HEK293 (cell line): ENCODE measurements around the gene ATXN10.
A peak's percentile ranks its signal among the peaks of the same experiment; 100 is the strongest.

Source experiments
- CTCF ChIA-PET: fragments of 350-600 bp; formaldehyde crosslinking; extraction: SDS; loops from one replicate; lab custom pipeline; 2021; ENCODE audit warnings: antibody characterized with exemption; lab: Yijun Ruan, JAX
- POLR2A ChIA-PET: fragments of 300-600 bp; formaldehyde crosslinking; extraction: SDS; loops from one replicate; lab custom pipeline; 2020; ENCODE audit warnings: antibody characterized with exemption, inconsistent platforms; lab: Yijun Ruan, JAX
- H3K27ac ChIP-seq: fragments of 200-500 bp; sonication (Bioruptor generic); 2 replicates; pipeline ENCODE4 v1.5.1; 2014; ENCODE audit warnings: low read depth, low read length, control low read depth, inconsistent platforms; ENCODE audit errors: extremely low read depth
- H3K36me3 ChIP-seq, 2 experiments: fragments of 200-500 bp in 1 of 2; sonication (Bioruptor generic) in 1 of 2; 1 replicate in 1 of 2; 2 replicates in 1 of 2; pipeline ENCODE4 v1.5.1; 2014 to 2017; ENCODE audit warnings: inconsistent platforms in 2 of 2, low read length in 2 of 2; ENCODE audit not compliant: control insufficient read depth in 2 of 2, insufficient read depth in 1 of 2
- H3K4me1 ChIP-seq: fragments of 200-500 bp; sonication (Bioruptor generic); 2 replicates; pipeline ENCODE4 v1.5.1; 2014; ENCODE audit warnings: mild to moderate bottlenecking, low read length, inconsistent platforms; ENCODE audit not compliant: control insufficient read depth, insufficient read depth
- H3K4me3 ChIP-seq: 2 replicates; pipeline ENCODE4 v1.5.1; 2011; ENCODE audit warnings: low read depth, mild to moderate bottlenecking, control low read depth, low read length, moderate library complexity
- H3K9me3 ChIP-seq: fragments of 200-500 bp; sonication (Bioruptor generic); 2 replicates; pipeline ENCODE4 v1.5.1; 2014; ENCODE audit warnings: low read depth, low read length, inconsistent platforms; ENCODE audit not compliant: control insufficient read depth, insufficient read depth
- FEZF1 ChIP-seq: fragments of 450-650 bp; formaldehyde crosslinking; IDR thresholded peaks from 2 replicates; pipeline ENCODE4 v1.5.1; 2016; ENCODE audit warnings: missing biosample characterization, missing genetic modification characterization
- HOXC10 ChIP-seq: sonication (generic); formaldehyde crosslinking; IDR thresholded peaks from 2 replicates; pipeline ENCODE4 v1.8.1; 2023; ENCODE audit warnings: mild to moderate bottlenecking, missing genetic modification reagents
- IKZF3 ChIP-seq: fragments of 450-650 bp; IDR thresholded peaks from 2 replicates; pipeline ENCODE4 v1.5.0; 2018; ENCODE audit warnings: missing biosample characterization, mild to moderate bottlenecking, missing genetic modification characterization, moderate library complexity
- OSR2 ChIP-seq: fragments of 450-650 bp; formaldehyde crosslinking; IDR thresholded peaks from 2 replicates; pipeline ENCODE4 v1.5.1; 2016; ENCODE audit warnings: missing biosample characterization, missing genetic modification characterization
- PBX3 ChIP-seq: sonication (generic); formaldehyde crosslinking; IDR thresholded peaks from 2 replicates; pipeline ENCODE4 v1.8.1; 2022; ENCODE audit warnings: mild to moderate bottlenecking, moderate library complexity, missing genetic modification reagents
- REPIN1 ChIP-seq: fragments of 450-650 bp; formaldehyde crosslinking; IDR thresholded peaks from 2 replicates; pipeline ENCODE4 v1.5.1; 2017; ENCODE audit warnings: missing biosample characterization, missing genetic modification characterization, low read depth
- TRIM28 ChIP-seq: IDR thresholded peaks from 2 replicates; pipeline ENCODE4 v1.6.1; 2011; ENCODE audit warnings: low read length, control low read depth, borderline replicate concordance
- ZFHX2 ChIP-seq: fragments of 450-650 bp; formaldehyde crosslinking; conservative IDR thresholded peaks from 2 replicates; pipeline ENCODE4 v1.5.1; 2016; ENCODE audit warnings: missing biosample characterization, missing genetic modification characterization
- ZNF121 ChIP-seq: fragments of 450-650 bp; formaldehyde crosslinking; IDR thresholded peaks from 2 replicates; pipeline ENCODE4 v1.5.1; 2016; ENCODE audit warnings: missing biosample characterization, missing genetic modification characterization
- ZNF274 ChIP-seq, 2 experiments: fragments of 200-500 bp in 1 of 2; fragments of 450-650 bp in 1 of 2; sonication (Bioruptor generic) in 1 of 2; formaldehyde crosslinking in 1 of 2; IDR thresholded peaks; 2 replicates each; pipeline versions ENCODE4 v1.5.1 to v1.6.1; 2014 to 2016; ENCODE audit warnings: borderline replicate concordance in 1 of 2, inconsistent platforms in 1 of 2, low read length in 1 of 2, missing biosample characterization in 1 of 2, missing genetic modification characterization in 1 of 2
- ZNF561 ChIP-seq: fragments of 450-650 bp; IDR thresholded peaks from 2 replicates; pipeline ENCODE4 v1.5.1; 2018; ENCODE audit warnings: missing biosample characterization, missing genetic modification characterization, borderline replicate concordance
- ZNF623 ChIP-seq: fragments of 450-650 bp; formaldehyde crosslinking; IDR thresholded peaks from 2 replicates; pipeline ENCODE4 v1.5.1; 2016; ENCODE audit warnings: missing biosample characterization, missing genetic modification characterization
- ZNF677 ChIP-seq: fragments of 450-650 bp; IDR thresholded peaks from 2 replicates; pipeline ENCODE4 v1.5.0; 2018; ENCODE audit warnings: missing biosample characterization, mild to moderate bottlenecking, missing genetic modification characterization, moderate library complexity
- ZNF701 ChIP-seq: fragments of 450-650 bp; formaldehyde crosslinking; IDR thresholded peaks from 2 replicates; pipeline ENCODE4 v1.5.1; 2016; ENCODE audit warnings: missing biosample characterization, missing genetic modification characterization
- TF ChIP-seq, protein P1 (sequence below): fragments of 450-650 bp; formaldehyde crosslinking; IDR thresholded peaks from 2 replicates; pipeline ENCODE4 v1.5.1; 2016; ENCODE audit warnings: missing biosample characterization, missing genetic modification characterization
- TF ChIP-seq, protein P2 (sequence below): fragments of 450-650 bp; formaldehyde crosslinking; IDR thresholded peaks from 2 replicates; pipeline ENCODE4 v1.5.1; 2016; ENCODE audit warnings: missing biosample characterization, missing genetic modification characterization
- TF ChIP-seq, protein P3 (sequence below): IDR thresholded peaks from 2 replicates; pipeline ENCODE4 v1.6.1; 2011; ENCODE audit warnings: mild to moderate bottlenecking, low read depth, low read length, borderline replicate concordance

ATXN10 gene

GRCh38 chr22:45690008-45690407 is 18.4 kb downstream of the ATXN10 start:
- peaks cover 18% of the 10 kb centered on the region for H3K4me1 ChIP-seq
- POLR2A ChIA-PET = interaction anchor here (0.6 kb wide), 1 partner anchor 14 kb away, joined by 3 read pairs; no protein-coding TSS in a partner anchor
- CTCF ChIA-PET = no interaction called here
- no peak overlapping the region for H3K4me3 ChIP-seq
- TF ChIP-seq, protein P1, sequence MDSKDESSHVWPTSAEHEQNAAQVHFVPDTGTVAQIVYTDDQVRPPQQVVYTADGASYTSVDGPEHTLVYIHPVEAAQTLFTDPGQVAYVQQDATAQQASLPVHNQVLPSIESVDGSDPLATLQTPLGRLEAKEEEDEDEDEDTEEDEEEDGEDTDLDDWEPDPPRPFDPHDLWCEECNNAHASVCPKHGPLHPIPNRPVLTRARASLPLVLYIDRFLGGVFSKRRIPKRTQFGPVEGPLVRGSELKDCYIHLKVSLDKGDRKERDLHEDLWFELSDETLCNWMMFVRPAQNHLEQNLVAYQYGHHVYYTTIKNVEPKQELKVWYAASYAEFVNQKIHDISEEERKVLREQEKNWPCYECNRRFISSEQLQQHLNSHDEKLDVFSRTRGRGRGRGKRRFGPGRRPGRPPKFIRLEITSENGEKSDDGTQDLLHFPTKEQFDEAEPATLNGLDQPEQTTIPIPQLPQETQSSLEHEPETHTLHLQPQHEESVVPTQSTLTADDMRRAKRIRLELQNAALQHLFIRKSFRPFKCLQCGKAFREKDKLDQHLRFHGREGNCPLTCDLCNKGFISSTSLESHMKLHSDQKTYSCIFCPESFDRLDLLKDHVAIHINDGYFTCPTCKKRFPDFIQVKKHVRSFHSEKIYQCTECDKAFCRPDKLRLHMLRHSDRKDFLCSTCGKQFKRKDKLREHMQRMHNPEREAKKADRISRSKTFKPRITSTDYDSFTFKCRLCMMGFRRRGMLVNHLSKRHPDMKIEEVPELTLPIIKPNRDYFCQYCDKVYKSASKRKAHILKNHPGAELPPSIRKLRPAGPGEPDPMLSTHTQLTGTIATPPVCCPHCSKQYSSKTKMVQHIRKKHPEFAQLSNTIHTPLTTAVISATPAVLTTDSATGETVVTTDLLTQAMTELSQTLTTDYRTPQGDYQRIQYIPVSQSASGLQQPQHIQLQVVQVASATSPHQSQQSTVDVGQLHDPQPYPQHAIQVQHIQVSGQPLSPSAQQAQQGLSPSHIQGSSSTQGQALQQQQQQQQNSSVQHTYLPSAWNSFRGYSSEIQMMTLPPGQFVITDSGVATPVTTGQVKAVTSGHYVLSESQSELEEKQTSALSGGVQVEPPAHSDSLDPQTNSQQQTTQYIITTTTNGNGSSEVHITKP (tag by site-specific recombination) = 0 out of 2 replicates have a peak, but pooled peaks have one; percentile 15
- TF ChIP-seq ZNF623 (tag by site-specific recombination) (no peak), ZNF561 (no peak), ZNF121 (tag by site-specific recombination) (peak; percentile 64; the same call in 1 of the 2 replicates)
- TF ChIP-seq, all 188 proteins: peak for 2
- Histone ChIP-seq H3K27ac (no peak overlapping the region), H3K9me3 (no peaks in the 10 kb centered on the region), H3K36me3 (peaks cover 30 to 45% of the 10 kb centered on the region in 2 experiments)

GRCh38 chr22:45692549-45692948 is 20.9 kb downstream of the ATXN10 start:
- ChIA-PET POLR2A (no interaction called here), CTCF (interaction anchor here (0.7 kb wide), 1 partner anchor 283 kb away, joined by 3 read pairs; no protein-coding TSS in a partner anchor)
- Histone ChIP-seq H3K9me3 (no peaks in the 10 kb centered on the region), H3K27ac (no peak overlapping the region), H3K4me1 (peaks cover 8% of the 10 kb centered on the region), H3K36me3 (peaks cover 44 to 62% of the 10 kb centered on the region in 2 experiments), H3K4me3 (no peak overlapping the region)
- TF ChIP-seq IKZF3 (no peak), HOXC10 (no peak), OSR2 (tag by site-specific recombination) (no peak), ZFHX2 (no peak), ZNF701 (tag by site-specific recombination) (no peak), REPIN1 (tag by site-specific recombination) (no peak), PBX3 (CRISPR knock-in tag) (no peak), FEZF1 (tag by site-specific recombination) (no peak), ZNF677 (tag by site-specific recombination) (no peak), ZNF274 (IDR thresholded peaks at IDR 0.05; ENCODE audit: low read length) (no peak), ZNF274 (tag by site-specific recombination; IDR thresholded peaks at IDR 0.05; ENCODE audit: borderline replicate concordance) (no peak), TRIM28 (no peak)
- TF ChIP-seq, protein P2, sequence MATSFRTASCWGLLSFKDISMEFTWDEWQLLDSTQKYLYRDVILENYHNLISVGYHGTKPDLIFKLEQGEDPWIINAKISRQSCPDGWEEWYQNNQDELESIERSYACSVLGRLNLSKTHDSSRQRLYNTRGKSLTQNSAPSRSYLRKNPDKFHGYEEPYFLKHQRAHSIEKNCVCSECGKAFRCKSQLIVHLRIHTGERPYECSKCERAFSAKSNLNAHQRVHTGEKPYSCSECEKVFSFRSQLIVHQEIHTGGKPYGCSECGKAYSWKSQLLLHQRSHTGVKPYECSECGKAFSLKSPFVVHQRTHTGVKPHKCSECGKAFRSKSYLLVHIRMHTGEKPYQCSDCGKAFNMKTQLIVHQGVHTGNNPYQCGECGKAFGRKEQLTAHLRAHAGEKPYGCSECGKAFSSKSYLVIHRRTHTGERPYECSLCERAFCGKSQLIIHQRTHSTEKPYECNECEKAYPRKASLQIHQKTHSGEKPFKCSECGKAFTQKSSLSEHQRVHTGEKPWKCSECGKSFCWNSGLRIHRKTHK (tag by site-specific recombination) = no peak
- TF ChIP-seq, protein P3, sequence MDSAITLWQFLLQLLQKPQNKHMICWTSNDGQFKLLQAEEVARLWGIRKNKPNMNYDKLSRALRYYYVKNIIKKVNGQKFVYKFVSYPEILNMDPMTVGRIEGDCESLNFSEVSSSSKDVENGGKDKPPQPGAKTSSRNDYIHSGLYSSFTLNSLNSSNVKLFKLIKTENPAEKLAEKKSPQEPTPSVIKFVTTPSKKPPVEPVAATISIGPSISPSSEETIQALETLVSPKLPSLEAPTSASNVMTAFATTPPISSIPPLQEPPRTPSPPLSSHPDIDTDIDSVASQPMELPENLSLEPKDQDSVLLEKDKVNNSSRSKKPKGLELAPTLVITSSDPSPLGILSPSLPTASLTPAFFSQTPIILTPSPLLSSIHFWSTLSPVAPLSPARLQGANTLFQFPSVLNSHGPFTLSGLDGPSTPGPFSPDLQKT = no peak
